HepG2 (cell line): ENCODE measurements around the gene NKX1-2. TPM values are rescaled to one million over a fixed set of nuclear protein-coding genes. Genes with fewer than 3 reads are reported as not detected.

Source experiments
- AHDC1 ChIP-seq: sonication (generic); formaldehyde crosslinking; IDR thresholded peaks from 2 replicates; pipeline ENCODE4 v1.5.1; 2020; ENCODE audit warnings: mild to moderate bottlenecking, missing genetic modification reagents, borderline replicate concordance
- CAMTA2 ChIP-seq: sonication (generic); formaldehyde crosslinking; IDR thresholded peaks from 2 replicates; pipeline ENCODE4 v1.4.0; 2020; ENCODE audit warnings: mild to moderate bottlenecking, missing genetic modification reagents, borderline replicate concordance
- E2F2 ChIP-seq: sonication (generic); formaldehyde crosslinking; IDR thresholded peaks from 2 replicates; pipeline ENCODE4 v1.4.0; 2020; ENCODE audit warnings: missing genetic modification reagents, borderline replicate concordance
- KMT2A ChIP-seq: sonication (generic); formaldehyde crosslinking; IDR thresholded peaks from 2 replicates; pipeline ENCODE4 v1.4.0; 2020; ENCODE audit warnings: missing genetic modification reagents
- KMT2B ChIP-seq: IDR thresholded peaks from 2 replicates; pipeline ENCODE4 v1.6.1; 2016; ENCODE audit warnings: missing genetic modification reagents, missing compliant biosample characterization
- MAX ChIP-seq: IDR thresholded peaks from 2 replicates; pipeline ENCODE4 v1.6.1; 2012; ENCODE audit warnings: inconsistent platforms
- PAX8 ChIP-seq: sonication (generic); formaldehyde crosslinking; IDR thresholded peaks from 2 replicates; pipeline ENCODE4 v1.8.0; 2022; ENCODE audit warnings: mild to moderate bottlenecking, missing genetic modification reagents, borderline replicate concordance
- PHF5A ChIP-seq: IDR thresholded peaks from one replicate; pipeline ENCODE4 v1.6.1; 2018; ENCODE audit warnings: low read depth, missing genetic modification reagents; ENCODE audit not compliant: unreplicated experiment
- SMARCC2 ChIP-seq: fragments of 450-650 bp; IDR thresholded peaks from 2 replicates; pipeline ENCODE4 v1.6.1; 2017; ENCODE audit warnings: antibody characterized with exemption, mild to moderate bottlenecking
- SOX6 ChIP-seq, 2 experiments: fragments of 450-650 bp in 1 of 2; sonication (generic) in 1 of 2; formaldehyde crosslinking in 1 of 2; IDR thresholded peaks; 2 replicates each; pipeline versions ENCODE4 v1.4.0 to v1.6.1; 2017 to 2020; ENCODE audit warnings: antibody characterized with exemption in 1 of 2, mild to moderate bottlenecking in 1 of 2, missing genetic modification reagents in 1 of 2
- ZNF264 ChIP-seq: sonication (generic); formaldehyde crosslinking; IDR thresholded peaks from 2 replicates; pipeline ENCODE4 v1.4.0; 2020; ENCODE audit warnings: missing genetic modification reagents
- ZNF333 ChIP-seq: sonication (generic); formaldehyde crosslinking; IDR thresholded peaks from 2 replicates; pipeline ENCODE4 v1.4.0; 2020; ENCODE audit warnings: mild to moderate bottlenecking, missing genetic modification reagents, borderline replicate concordance
- ZNF512B ChIP-seq: sonication (generic); formaldehyde crosslinking; IDR thresholded peaks from 2 replicates; pipeline ENCODE4 v1.5.1; 2020; ENCODE audit warnings: missing genetic modification reagents, mild to moderate bottlenecking, borderline replicate concordance
- ZNF558 ChIP-seq: sonication (generic); formaldehyde crosslinking; IDR thresholded peaks from 2 replicates; pipeline ENCODE4 v1.9.0; 2022; ENCODE audit warnings: mild to moderate bottlenecking, missing genetic modification reagents, borderline replicate concordance
- ZNF569 ChIP-seq: sonication (generic); formaldehyde crosslinking; IDR thresholded peaks from 2 replicates; pipeline ENCODE4 v1.5.0; 2020; ENCODE audit warnings: mild to moderate bottlenecking, missing genetic modification reagents, moderate library complexity, borderline replicate concordance
- ZSCAN9 ChIP-seq: IDR thresholded peaks from 2 replicates; pipeline ENCODE4 v1.6.1; 2016; ENCODE audit warnings: borderline replicate concordance
- polyA plus RNA-seq, 8 experiments: library from polyadenylated mRNA; depleted of rRNA in 3 of 8; stranded (reverse) in 7 of 8; unstranded in 1 of 8; fragments of >200 nt; fragmentation: Illumina TruSeq in 4 of 8; extraction: Trizol in 4 of 8; gene quantifications; 2 replicates each; pipeline versions ENCODE4 v1.2.1 to v1.2.3, GENCODE V29; 2011 to 2016; ENCODE audit warnings: low read depth in 4 of 8, missing spikeins in 1 of 8, mixed read lengths in 1 of 8; ENCODE audit not compliant: insufficient read depth in 1 of 8
- total RNA-seq, 5 experiments: library from RNA; depleted of rRNA; stranded (reverse); fragments of >200 nt; fragmentation: Illumina TruSeq; extraction: Trizol; gene quantifications; 2 replicates each; pipeline ENCODE4 v1.2.3, GENCODE V29; 2016; ENCODE audit warnings: low read depth in 1 of 5

Gene NKX1-2
- total and polyA plus RNA-seq, 2 of the 13 experiments (the other 11 are each of a cell fraction or from before 2014, with no cell fraction given) = not detected

DNA sequence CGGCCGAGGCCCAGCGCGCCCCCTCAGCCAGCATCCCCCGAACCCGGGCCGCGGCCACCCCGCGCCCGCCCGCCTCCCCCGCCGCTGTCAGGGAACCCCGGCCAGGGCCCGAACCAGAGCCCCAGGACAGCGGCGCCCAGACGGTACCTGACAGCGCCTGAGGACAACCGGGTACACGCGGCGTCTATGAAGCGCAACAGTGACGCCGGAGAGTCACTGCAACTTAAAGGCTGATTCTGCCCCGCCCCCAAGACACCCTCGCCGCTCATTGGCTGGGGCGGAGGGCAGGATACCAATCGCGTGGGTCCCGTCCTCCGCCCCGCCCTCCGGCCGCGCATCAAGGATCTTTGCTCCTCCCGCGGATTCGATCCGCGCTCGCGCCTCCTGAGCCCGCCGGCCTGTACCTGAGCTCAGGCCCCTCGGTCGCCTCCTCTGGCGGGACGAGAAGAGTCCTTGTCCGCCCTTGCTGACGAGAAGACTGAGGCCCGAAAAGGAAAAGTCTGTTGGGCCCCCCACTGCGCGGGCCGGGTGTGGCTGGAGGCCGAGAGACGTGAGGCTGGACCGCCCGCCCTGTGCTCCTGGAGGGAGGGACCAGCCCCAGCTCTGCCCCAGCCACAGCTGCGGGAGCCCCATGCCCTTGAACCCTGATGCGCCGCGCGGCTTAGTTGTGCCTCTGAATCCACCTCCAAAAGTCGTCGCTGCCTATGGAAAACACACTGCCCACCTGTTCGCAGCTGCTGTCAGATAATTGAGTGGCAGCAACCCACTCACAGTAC, 30.9 kb downstream of the NKX1-2 start, which contains the start of gene OAT (continued):
- TF ChIP-seq ZSCAN9 (CRISPR knock-in tag) (no peak; the same call in 1 of the 2 replicates), ZNF264 (CRISPR knock-in tag) (no peak), PHF5A (peak; percentile 71), KMT2B (CRISPR knock-in tag) (peak; percentile 53; the same call in 1 of the 2 replicates), ZNF512B (CRISPR knock-in tag) (no peak), MAX (peak; percentile 80), KMT2A (CRISPR knock-in tag) (peak; percentile 39; the same call in 1 of the 2 replicates), SMARCC2 (no peak), PAX8 (no peak), SOX6 (IDR thresholded peaks at IDR 0.05) (no peak), SOX6 (CRISPR knock-in tag; IDR thresholded peaks at IDR 0.05) (peak; percentile 66), AHDC1 (CRISPR knock-in tag) (0 out of 2 replicates have a peak, but pooled peaks have one; percentile 53), ZNF333 (CRISPR knock-in tag) (no peak), ZNF569 (CRISPR knock-in tag) (no peak), CAMTA2 (no peak), ZNF558 (CRISPR knock-in tag) (no peak), E2F2 (CRISPR knock-in tag) (peak; percentile 62; the same call in 1 of the 2 replicates)
